C4-2B (cell line): Measurements from ENCODE around the gene KCNQ1OT1.

Source experiments
- H3K27ac ChIP-seq: fragments of 450-650 bp; 2 replicates; pipeline ENCODE4 v1.5.1; 2017
- CTCF ChIP-seq: fragments of 450-650 bp; conservative IDR thresholded peaks from 2 replicates; pipeline ENCODE4 v1.5.1; 2017; ENCODE audit warnings: mild to moderate bottlenecking
- ZFX ChIP-seq: fragments of 450-650 bp; IDR thresholded peaks from 2 replicates; pipeline ENCODE4 v1.6.1; 2017

Gene KCNQ1OT1

GRCh38 chr11:2566223-2567025 lies 133.4 kb downstream of the KCNQ1OT1 start:
- TF ChIP-seq ZFX, result no peak
- TF ChIP-seq CTCF, result no peak
- no peak overlapping the region for H3K27ac ChIP-seq

- no peak overlapping the region for H3K27ac ChIP-seq
- TF ChIP-seq CTCF, result no peak
- no peak for TF ChIP-seq ZFX
These were observed 134.2 kb downstream of the KCNQ1OT1 start for GRCh38 chr11:2565447-2566222.

GRCh38 chr11:2564588-2565425 lies 135.0 kb downstream of the KCNQ1OT1 start:
- TF ChIP-seq ZFX, result no peak
- TF ChIP-seq CTCF, result no peak
- no peak overlapping the region for H3K27ac ChIP-seq

- no peak overlapping the region for H3K27ac ChIP-seq
- TF ChIP-seq ZFX, result no peak
- TF ChIP-seq CTCF, result no peak
These were observed 135.7 kb downstream of the KCNQ1OT1 start for GRCh38 chr11:2564008-2564530.

- no peak for TF ChIP-seq CTCF
- TF ChIP-seq ZFX, result no peak
- H3K27ac ChIP-seq, result no peak overlapping the region
These were observed 136.4 kb downstream of the KCNQ1OT1 start for GRCh38 chr11:2563213-2564007.

- H3K27ac ChIP-seq, result no peak overlapping the region
These were observed 136.9 kb downstream of the KCNQ1OT1 start for GRCh38 chr11:2562890-2563212.

More at GRCh38 chr11:2562890-2563212, 136.9 kb downstream of the KCNQ1OT1 start:
- TF ChIP-seq CTCF, result no peak
- no peak for TF ChIP-seq ZFX
